Measurements from ENCODE around the gene CPM.

DNA sequence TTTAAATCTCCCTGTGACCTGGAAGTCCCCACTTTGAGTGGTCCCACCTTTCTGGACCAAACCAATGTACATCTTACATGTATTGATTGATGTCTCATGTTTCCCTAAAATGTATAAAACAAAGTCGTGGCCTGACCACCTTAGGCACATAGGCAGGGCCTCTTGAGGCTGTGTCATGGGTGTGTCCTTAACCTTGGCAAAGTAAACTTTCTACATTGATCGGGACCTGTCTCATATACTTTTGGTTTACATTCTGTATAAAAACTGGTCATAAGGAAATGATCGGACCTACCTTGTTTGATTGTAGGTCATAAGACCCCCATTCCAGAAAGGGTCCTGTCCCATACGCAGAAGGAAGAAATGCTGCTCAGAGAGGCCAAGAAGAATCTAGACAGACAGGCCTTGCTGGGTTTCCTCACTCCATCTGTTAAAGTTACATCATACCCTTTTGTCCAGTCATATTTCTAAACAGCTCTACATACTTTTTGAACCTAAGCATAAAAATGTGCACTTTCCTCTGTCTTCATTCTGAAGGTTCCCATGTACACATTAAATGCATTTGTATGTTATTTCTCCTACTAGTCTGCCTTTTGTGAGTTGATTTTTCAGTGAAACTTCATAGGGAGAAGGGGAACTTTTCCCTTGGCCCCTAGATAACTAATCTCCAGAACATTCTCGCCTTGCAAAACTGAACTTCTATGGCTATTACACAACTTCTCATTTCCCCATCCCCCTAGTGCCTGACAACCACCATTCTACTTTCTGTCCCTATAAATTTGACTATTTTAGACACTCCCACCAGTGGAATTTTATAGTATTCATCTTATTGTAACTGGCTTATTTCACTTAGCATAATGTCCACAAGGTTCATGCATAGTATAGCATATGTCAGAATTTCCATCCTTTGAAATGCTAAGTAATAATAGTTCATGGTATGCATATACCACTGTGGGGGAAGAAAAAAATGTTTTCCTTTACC, 30.2 kb upstream of the CPM start:
- TF ChIP-seq, protein P1, sequence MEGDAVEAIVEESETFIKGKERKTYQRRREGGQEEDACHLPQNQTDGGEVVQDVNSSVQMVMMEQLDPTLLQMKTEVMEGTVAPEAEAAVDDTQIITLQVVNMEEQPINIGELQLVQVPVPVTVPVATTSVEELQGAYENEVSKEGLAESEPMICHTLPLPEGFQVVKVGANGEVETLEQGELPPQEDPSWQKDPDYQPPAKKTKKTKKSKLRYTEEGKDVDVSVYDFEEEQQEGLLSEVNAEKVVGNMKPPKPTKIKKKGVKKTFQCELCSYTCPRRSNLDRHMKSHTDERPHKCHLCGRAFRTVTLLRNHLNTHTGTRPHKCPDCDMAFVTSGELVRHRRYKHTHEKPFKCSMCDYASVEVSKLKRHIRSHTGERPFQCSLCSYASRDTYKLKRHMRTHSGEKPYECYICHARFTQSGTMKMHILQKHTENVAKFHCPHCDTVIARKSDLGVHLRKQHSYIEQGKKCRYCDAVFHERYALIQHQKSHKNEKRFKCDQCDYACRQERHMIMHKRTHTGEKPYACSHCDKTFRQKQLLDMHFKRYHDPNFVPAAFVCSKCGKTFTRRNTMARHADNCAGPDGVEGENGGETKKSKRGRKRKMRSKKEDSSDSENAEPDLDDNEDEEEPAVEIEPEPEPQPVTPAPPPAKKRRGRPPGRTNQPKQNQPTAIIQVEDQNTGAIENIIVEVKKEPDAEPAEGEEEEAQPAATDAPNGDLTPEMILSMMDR (optimal IDR thresholded peaks at IDR 0.05 in 1 of 3, IDR thresholded peaks at IDR 0.05 in 1 of 3, conservative IDR thresholded peaks at IDR 0.05 in 1 of 3; ENCODE audit: extremely low read depth in 1 of 3, insufficient read depth in 2 of 3, low read length in 3 of 3): no peak
- TF ChIP-seq EZH2 (IDR thresholded peaks at IDR 0.05; ENCODE audit: low read length): no peak

Measured in keratinocyte (primary cell).